ENCODE measurements around the gene ZNF692.
A peak's percentile ranks its signal among the peaks of the same experiment; 100 is the strongest.

ZNF692 gene

DNA sequence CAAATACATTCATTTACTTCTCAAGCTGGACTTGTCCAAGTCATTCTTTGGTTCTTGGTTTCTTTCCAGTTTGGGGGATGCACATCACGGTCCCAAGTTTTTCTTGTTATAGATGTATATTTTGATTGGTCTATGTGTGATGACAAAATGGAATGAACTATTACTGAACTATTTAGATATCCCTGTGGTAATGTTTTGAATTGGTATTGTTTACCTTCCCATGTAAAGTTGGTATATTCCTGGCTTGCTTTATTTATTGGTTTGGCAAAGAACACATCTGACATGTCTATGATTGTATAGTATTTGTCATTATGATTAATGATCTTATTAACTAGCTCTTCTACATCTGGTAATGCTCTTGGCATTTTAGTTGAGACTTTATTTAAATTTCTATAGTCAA lies 22.4 kb upstream of the ZNF692 start:
- DNase-seq: no peak

DNA sequence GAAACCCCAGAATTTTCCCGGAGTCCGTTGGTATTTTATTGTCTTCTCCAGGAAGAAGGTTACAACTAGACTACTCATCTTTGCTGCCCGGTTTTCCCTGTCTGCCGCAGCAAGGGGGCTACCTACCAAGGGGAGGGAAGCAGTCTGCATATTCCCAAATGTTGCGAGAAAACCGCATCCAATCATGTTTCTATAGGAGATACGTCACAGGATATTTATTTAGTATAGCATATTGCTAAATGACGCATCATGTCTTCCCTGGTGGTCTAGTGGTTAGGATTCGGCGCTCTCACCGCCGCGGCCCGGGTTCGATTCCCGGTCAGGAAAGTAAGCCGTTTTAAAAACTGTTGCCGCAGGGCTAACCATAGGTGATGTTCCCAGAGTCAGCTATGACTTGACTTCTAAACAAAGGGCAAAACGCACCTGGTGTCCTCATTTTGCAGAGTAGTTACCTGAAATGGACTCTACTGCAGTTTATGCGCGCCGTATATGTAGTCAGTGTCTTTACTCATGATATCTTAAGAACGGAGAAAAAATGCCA lies 15.2 kb upstream of the ZNF692 start:
- peak; percentile 87 for DNase-seq

DNA sequence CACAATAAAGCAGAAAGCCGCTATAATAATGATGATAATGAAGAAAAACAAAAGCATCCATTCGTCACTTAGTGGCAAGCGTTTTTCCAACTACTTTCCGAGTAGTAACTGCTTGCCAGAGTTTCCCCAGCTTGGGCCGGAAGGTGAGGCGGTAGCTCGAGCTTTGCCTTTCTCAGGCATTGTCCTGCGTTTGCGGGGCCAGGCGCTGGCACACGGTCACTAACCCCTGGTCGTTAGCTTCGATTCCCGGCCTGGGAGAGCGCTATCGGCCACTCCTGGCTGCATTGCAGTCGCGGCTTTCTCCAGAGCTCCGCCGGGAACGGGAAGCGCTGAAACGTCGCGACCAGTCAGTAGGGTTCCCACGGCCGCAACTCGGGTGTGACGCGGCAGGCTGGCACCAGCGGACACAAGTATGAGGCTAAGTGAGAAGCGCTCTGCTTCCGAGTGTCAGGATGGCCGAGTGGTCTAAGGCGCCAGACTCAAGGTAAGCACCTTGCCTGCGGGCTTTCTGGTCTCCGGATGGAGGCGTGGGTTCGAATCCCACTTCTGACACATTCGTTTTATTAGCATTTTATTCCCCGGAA lies 14.6 kb upstream of the ZNF692 start:
- peak; percentile 89 for DNase-seq

DNA sequence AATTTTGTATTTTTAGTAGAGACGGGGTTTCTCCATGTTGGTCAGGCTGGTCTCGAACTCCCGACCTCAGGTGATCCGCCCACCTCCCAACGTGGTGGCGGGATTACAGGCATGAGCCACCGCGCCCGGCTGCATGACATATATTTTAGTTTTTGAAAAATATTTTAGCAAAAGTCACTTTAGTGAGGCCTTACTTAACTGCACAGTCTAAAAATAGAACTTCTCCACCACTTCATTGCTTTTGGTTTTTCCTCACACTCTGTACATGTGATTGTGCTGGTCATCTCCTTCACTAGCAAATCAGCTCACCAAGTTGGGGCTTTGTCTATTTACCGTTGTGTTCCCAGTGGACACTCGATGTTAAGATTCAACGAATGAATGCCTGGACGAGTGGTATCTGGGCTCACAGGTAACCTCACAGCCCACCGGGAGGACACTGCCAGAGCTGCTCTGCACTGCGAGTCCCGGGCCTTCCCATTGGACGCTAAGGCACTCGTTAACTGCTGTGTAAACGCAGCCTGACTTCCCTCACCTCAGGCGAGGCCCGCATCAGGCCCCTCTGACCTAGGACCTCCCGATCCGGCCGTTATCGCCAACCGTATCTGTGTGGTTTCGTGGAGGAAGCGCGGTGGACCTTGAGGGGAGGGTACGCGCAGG lies 14.0 kb upstream of the ZNF692 start:
- DNase-seq: peak; percentile 22

DNA sequence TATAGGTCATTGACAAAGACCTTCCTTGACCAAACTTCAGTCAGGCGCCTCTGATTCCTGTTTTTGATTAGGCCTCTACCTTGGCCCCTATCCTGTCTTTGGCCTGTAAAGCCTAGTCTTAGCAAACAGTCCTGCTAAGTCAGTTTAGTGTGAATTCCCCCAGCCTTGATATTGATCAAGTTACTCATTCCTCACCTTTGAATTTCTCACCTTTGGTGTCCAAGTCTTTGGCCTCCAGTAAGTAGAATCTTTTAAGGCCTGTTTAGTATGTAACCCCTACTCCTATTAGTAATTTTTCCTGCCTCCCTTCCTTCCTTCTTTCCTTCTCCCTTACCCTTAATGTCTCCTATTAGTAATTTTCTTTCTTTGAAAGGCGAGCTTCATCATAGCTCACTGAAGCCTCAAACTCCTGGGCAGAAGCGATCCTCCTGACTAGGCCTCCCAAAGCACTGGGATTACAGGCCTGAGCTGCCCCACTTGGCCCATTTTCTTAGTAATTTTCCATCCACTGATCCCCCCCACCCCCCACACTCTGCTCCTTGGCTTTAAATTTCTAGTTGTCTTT lies 13.0 kb upstream of the ZNF692 start:
- no peak for DNase-seq

DNA sequence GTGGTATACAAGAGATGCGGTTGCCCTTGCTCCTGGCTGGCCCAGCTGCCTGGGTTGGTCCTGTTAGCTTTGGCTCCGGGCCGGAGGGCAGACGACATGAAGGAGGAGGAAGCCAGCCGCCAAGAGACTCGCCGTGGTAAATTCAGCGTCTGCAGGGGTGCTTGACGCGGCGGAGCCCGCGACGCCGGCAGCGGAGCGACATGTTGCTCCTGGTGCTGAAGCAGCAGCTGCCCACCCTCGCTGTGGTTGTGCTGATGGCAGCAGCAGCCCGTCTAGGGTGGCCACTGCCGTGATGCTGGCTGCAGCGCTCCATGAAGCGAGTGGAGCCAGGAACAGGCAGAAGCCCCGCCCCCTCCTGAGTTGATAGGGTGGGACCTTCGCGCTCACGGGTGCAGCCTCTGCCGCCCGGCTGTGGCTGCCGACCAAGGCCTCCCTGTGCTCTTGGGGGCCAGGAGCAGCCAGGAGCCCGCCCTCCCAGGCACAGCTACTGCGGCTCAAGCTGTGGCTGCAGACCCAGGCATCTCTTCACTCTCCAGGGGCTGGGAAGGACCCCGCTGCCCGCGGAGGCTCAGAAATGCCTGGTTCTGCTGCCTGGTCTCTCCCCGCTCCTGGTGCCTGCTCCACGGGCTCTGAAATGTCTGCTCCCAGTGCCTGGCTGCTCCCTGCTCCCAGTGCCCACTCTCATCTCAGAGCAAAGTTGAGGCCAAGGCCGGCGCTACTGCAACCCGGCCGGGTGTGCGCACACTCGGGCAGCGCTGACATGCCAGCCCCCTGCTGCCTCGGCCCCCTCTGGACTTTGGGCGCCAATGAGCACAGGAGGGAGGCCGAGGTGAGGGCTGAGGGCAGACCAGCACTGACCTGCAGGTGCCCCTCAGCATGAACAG lies 4.4 kb upstream of the ZNF692 start:
- peak; percentile 78 for DNase-seq

DNA sequence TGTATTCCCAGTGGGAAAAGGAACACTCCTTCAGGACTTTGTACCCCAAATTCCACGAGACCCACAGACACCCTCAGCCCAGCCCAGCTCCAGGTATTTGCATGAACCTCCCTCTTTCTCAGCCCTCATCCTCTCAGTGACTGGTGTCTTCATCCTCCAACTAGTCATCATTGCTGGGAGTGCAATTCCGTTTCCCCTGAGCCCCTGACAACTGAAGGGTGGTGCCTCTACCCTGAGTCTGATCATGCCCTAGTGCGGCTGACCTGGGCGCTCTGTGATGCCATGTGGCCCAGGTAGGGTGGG lies 3.8 kb upstream of the ZNF692 start:
- no peak for DNase-seq

DNA sequence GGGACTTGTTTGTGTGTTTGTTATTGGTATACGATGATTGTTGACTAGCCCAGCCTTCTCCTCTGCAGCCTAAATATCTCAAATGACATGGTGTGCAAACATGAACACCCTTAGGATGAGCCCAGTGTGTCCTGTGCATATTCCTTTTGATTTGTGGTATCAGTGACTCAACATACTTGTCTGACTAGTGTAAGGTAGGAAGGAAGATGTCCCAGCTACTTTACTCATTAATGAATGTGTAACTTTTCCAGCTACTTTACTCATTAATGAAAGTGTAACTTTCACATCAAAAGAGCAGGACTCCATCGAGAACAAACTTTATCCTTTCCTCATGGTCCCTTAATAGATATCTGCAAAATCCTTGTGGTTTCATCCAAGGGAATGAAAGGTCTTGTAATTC lies 2.7 kb upstream of the ZNF692 start:
- no peak for DNase-seq

DNA sequence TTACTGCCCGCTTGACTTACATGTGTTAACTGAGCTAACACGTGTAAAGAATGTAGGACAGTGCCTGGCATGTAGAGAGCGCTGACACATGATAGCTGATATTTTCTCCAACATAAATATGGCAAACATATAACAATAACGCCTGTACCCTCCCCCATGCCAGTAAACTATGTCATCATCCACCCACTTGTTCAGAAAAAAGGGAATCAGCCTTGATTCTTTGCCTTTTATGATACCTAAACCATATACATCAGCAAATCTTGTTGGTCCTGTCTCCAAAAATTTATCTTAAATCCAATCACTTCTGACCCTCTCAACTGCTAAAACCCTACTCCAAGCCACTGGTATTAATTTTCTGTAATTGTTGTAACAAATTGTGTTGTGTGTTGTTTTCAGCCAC lies 1.1 kb upstream of the ZNF692 start:
- no peak for DNase-seq

DNA sequence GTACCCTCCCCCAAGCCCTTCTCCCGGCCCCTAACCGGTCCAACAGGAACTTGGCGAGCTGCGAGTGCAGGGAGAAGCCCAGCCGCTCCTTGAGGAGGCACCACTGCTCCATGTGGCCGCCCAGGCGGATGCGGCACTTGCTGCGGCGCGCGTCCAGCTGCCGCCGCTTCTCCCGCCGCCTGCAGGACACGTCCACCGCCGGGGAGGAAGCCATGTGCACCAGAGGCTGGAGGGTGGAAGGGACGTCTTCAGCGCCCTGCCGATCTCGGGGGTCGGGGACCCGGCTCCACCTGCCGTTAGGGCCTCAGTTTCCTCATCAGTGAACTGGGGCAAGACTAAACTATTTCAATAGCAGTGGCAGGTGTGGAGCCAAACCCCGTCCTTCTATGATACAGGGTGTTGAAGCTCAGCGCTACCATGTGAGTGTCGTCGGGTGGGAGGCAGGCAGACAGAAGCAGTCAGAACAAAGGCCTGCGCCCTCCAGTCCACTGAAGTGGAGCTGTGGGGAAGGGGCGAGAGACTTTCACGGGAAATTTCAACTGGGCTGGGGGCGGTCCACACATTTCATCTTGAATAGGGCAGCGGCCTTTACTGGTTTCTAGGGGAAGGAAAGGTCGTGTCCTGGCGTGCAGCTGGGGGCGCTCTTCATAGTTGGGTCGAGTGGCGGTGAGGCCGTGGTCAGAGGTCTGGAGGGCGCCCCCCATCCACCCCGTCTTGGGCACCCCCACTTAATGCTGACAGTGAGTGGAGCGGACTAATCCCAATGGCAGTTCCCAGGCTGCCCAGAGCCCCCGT lies 592 bp downstream of the ZNF692 start:
- peak; percentile 28 for DNase-seq

DNA sequence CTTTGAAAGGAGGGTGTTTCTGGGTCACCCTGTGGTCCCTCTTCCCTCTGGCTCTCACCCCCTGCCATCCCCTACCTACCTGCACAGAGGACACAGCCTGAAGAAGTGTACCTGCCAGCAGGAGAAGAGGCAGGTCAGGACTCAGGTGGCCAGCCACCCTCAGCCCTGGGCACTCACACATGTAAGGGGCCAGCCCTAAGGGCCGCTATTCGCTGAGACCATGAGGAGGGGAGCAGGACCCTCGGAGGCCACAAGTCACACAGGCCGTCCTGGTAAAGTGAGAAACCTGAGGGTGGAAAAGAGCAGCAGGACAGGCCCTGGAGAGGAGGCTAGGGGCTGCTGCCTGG lies 1.2 kb downstream of the ZNF692 start:
- DNase-seq: no peak

DNA sequence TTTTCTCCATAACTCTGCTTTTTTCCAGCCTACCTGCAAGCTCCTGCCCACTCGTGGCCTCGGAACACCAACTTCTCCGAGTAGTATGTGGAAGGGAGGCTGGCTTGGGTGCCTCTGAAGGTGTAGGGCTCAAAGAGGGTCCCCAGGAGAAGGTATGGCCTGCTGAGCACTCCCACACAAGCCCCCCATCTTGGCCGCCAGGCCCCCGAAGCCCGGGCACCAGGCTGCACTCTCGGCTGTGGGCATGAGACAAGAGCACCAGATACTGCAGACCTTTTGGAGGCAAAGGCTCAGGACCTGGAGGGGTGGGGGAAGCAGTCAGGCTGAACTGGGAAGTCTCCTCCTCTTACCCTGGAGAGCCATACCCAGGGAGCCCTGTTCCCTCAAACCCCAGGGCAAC lies 1.7 kb downstream of the ZNF692 start:
- no peak for DNase-seq

DNA sequence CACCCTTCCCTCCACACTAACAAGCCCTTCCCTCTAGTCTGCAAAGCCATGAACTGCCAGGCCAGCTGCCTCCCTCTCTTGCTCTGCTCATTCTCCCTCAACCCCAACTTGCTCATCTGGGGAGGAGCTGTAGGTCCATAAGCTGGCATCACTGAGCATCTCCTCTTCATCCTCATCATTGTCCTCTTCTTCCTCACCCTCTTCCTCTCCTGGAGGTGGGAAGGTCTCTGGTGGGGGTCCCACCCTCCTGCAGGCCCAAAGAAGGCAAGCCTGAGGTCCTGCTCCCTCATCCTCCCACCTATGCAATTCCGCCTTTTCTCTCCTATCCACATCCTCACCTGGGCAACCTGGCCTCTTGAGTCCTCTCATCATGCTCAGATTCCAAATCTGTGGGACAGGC lies 2.7 kb downstream of the ZNF692 start:
- DNase-seq: no peak

DNA sequence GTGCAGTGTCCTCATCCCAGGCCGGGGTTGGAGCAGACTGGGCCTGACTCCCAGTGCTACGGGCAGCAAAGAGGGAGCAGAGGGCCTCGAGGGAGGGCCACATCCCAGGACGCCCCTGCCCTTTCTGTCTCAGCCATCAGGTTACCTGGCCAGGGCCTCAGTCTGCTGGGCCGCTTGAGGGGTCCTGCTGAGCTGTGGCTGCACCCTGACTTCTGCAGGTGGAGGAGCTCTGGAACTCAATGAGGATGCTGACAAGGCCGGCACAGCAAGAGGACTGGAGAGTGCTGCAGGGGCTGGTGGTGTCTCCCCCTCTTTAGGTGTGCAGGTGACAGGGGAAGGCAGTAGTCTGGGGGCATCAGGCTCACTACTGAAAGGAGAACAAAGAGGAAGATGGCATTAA lies 3.3 kb downstream of the ZNF692 start:
- DNase-seq: no peak

DNA sequence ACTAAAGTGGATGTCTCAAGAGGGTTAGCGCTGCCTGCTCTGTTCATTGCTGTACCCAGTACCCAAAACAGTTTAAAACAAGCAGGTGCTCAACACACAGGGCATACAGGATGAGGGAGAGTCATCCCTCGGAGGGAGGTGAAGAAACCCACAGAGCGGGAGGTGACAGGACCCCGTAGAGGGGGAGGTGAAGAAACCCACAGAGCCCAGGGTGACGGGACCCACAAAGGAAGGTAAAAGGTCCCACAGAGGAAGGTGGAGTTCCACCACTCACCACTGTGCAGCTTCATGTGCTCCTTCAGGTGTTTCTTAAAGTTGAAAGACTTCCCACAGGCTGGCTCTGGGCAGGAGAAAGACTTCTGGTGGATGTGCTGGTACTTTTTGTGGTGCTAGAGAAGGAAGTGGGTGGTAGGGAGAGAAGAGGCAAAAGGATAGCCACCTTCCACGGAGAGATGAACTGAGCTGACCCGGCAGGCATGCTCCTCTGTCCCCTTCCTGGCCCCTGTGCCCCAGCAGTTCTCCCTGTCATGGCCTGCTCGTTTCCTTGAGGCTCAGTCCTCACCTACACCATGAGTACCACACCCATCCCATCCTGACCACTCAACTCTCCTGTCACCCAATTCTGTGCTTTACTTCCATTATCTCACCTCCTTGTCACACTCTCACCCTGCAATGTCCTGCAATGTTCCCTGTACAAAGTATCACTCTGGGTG lies 5.1 kb downstream of the ZNF692 start:
- no peak for DNase-seq

DNA sequence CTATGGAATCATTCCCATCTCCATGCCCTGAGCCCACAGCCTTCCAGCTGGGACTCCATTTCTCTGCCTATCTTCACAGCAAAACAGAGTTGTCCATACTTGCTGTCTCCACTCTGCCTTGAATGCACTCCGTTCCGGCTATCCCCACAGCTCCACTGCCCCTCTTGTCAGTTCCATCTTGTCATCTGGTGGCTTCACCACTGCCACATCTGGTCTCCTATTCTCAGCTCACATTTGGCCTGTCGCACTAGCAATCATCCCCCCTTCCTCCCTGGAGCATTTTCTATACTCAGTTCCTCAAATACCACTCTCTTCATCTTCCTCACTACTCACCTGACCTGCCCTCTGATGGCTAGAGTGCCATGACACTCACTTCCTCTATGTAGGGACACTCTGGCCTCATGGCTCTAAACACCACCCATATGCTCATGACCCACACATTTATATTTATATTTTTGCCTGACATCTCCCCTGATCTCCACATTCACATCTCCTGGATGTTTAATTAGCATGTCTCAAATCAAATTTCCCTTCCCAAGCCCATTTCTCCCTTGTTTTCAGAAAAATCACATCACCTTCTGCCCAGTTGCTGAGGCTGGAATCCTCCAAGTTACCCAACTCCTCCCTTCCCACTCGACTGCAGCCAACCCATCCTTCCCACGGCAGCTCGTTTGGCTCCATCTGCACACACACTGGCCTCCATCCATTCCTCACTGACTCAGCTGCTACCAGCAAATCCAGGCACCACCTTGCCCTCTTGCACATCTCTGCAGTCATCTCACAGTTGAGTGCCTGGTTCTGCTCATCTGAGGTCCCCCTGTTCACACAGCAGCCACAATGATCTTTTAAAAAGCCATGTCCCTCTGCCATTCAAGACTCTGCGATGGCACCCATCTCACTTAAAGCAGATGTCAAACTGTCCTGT lies 6.1 kb downstream of the ZNF692 start:
- no peak for DNase-seq

DNA sequence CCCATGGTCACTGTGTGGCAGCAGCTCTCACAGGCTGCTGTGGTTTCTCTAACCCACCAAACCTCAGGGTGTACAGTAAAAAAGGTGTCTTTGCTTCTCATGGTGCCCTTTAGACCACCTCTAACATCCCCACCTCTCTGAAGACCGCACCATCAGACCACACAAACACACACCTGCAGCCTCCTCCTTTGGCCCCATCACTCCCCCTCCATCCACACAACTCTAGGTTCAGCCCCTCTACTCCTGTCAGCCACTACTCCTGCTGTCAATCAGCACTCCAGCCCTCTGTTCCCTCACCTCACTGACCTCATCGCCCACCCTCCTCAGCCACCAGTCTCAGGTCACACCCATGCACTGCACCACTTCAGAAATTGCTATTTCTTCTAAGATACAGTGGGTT lies 7.5 kb downstream of the ZNF692 start:
- DNase-seq: no peak

DNA sequence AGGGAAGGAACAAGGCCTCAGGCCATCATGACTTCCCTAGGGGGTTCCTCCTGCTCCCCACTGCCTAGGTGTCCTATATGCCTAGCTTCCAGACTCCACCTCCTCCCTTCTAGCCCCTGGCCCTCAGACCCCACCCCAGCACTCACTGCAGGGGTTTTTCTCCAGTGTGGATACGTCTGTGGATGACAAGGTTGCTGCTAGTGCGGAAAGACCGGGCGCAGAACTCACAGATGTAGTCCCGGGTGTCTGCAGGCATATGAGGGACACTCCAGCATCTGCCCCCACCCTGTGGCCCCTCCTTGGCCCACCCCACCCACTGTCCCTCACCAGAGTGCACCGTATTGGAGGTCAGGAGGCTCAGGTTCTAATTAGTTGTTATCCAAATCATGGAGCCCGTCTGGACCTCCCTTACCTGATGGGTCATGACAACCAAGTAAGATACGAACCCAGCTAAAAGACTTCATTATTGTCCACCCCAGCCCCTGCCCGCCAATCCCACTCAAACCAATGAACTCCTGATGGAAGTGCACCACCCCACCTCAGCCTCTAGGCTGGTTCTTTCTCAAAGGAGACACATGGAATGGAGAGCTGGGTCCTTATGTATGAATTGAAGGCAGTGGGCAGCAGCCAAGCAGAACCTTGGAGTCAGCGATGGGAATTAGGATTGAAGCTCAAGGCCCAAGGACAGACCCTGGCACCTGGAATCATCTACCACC lies 8.2 kb downstream of the ZNF692 start:
- no peak for DNase-seq

DNA sequence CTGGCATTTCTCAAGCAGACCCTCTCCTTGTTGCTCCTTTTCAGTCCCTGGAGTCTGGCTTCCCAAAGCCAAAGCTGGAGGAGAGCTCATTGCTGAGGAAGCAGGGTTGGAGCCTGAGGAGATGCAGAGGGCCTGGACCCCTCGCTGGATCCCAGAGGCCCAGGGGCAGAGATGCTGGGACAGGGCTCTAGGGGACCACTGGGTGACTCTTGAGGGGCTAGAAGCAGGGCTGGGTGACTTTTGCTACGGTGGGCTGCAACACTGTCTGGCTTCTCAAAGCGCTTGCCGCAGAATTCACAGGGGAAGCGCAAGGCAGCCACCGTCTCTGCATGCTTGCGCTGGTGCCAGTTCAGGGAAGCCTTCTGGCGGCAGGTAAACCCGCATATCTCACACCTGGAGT lies 8.8 kb downstream of the ZNF692 start:
- DNase-seq: no peak

DNA sequence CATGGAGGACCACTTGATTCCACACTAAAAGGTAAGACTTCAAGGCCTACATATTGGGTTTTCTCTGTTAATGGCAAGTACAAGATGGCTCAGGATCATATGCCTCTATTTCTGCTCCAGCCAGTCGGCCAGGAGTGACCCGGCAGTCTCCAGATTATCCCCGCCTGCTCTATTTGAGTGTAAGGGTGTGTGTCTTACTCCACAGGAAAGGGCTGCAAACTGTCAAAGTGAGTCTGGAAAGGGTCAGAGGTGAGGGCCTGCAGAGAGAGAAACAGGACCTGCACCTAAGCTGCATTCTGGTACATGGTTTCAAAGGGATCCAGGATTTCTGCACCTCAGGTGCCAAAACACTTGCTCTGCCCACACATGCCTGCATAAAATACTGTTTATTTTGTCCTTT lies 9.2 kb downstream of the ZNF692 start:
- no peak for DNase-seq

DNA sequence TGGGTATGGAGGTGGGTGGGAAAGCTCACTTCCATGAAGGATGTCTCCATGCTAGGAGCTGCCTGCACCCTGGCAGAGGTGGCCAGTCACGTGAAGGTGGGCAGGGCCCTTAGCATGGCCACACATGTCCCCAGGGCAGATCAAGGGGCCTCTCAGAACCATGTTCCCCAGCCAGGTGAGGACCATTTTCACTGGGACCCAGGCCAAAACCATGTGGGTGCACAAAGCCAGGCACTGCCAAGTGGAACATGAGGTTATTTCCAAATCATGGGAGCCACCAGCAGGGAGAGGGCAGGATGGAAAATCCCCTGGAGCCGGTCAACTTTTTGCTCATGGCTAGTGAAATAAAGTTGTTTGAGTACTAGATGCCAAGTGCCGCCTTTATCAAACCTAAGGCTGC lies 9.7 kb downstream of the ZNF692 start:
- DNase-seq: no peak

Data from NCI-H2107 (cell line).